WTC11 (cell line): ENCODE data around the gene LINC01488.

ENCODE experiments used
- FOXK1 ChIP-seq: sonication (generic); formaldehyde crosslinking; IDR thresholded peaks from 2 replicates; pipeline ENCODE4 v1.8.0; 2022; ENCODE audit warnings: mild to moderate bottlenecking, moderate library complexity, missing genetic modification reagents
- IRF1 ChIP-seq: sonication (generic); formaldehyde crosslinking; IDR thresholded peaks from 2 replicates; pipeline ENCODE4 v1.8.0; 2023; ENCODE audit warnings: missing genetic modification reagents
- JUN ChIP-seq: sonication (generic); formaldehyde crosslinking; IDR thresholded peaks from 2 replicates; pipeline ENCODE4 v1.8.0; 2023; ENCODE audit warnings: mild to moderate bottlenecking, missing genetic modification reagents
- KAT7 ChIP-seq: sonication (generic); formaldehyde crosslinking; IDR thresholded peaks from 2 replicates; pipeline ENCODE4 v1.8.1; 2023; ENCODE audit warnings: missing genetic modification reagents, mild to moderate bottlenecking, borderline replicate concordance
- NR3C1 ChIP-seq: sonication (generic); formaldehyde crosslinking; conservative IDR thresholded peaks from 2 replicates; pipeline ENCODE4 v1.8.1; 2023; ENCODE audit warnings: low read depth, mild to moderate bottlenecking, missing genetic modification reagents
- SP1 ChIP-seq: sonication (generic); formaldehyde crosslinking; conservative IDR thresholded peaks from 2 replicates; pipeline ENCODE4 v1.8.1; 2022; ENCODE audit warnings: missing genetic modification reagents
- TCF7 ChIP-seq: sonication (generic); formaldehyde crosslinking; IDR thresholded peaks from 2 replicates; pipeline ENCODE4 v1.8.0; 2022; ENCODE audit warnings: mild to moderate bottlenecking, low read depth, missing genetic modification reagents, moderate library complexity
- TF ChIP-seq, protein P1 (sequence below): sonication (generic); formaldehyde crosslinking; IDR thresholded peaks from 2 replicates; pipeline ENCODE4 v1.8.0; 2022; ENCODE audit warnings: missing genetic modification reagents
- TF ChIP-seq, protein P2 (sequence below): fragments of 200-600 bp; IDR thresholded peaks from 2 replicates; pipeline ENCODE4 v1.8.0; 2022; ENCODE audit warnings: antibody characterized with exemption

- no peak for TF ChIP-seq NR3C1
- TF ChIP-seq TCF7: no peak
- no peak for TF ChIP-seq JUN
- TF ChIP-seq, protein P1, sequence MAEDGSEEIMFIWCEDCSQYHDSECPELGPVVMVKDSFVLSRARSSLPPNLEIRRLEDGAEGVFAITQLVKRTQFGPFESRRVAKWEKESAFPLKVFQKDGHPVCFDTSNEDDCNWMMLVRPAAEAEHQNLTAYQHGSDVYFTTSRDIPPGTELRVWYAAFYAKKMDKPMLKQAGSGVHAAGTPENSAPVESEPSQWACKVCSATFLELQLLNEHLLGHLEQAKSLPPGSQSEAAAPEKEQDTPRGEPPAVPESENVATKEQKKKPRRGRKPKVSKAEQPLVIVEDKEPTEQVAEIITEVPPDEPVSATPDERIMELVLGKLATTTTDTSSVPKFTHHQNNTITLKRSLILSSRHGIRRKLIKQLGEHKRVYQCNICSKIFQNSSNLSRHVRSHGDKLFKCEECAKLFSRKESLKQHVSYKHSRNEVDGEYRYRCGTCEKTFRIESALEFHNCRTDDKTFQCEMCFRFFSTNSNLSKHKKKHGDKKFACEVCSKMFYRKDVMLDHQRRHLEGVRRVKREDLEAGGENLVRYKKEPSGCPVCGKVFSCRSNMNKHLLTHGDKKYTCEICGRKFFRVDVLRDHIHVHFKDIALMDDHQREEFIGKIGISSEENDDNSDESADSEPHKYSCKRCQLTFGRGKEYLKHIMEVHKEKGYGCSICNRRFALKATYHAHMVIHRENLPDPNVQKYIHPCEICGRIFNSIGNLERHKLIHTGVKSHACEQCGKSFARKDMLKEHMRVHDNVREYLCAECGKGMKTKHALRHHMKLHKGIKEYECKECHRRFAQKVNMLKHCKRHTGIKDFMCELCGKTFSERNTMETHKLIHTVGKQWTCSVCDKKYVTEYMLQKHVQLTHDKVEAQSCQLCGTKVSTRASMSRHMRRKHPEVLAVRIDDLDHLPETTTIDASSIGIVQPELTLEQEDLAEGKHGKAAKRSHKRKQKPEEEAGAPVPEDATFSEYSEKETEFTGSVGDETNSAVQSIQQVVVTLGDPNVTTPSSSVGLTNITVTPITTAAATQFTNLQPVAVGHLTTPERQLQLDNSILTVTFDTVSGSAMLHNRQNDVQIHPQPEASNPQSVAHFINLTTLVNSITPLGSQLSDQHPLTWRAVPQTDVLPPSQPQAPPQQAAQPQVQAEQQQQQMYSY (CRISPR knock-in tag): no peak
- TF ChIP-seq SP1 (CRISPR knock-in tag): no peak
- TF ChIP-seq, protein P2, sequence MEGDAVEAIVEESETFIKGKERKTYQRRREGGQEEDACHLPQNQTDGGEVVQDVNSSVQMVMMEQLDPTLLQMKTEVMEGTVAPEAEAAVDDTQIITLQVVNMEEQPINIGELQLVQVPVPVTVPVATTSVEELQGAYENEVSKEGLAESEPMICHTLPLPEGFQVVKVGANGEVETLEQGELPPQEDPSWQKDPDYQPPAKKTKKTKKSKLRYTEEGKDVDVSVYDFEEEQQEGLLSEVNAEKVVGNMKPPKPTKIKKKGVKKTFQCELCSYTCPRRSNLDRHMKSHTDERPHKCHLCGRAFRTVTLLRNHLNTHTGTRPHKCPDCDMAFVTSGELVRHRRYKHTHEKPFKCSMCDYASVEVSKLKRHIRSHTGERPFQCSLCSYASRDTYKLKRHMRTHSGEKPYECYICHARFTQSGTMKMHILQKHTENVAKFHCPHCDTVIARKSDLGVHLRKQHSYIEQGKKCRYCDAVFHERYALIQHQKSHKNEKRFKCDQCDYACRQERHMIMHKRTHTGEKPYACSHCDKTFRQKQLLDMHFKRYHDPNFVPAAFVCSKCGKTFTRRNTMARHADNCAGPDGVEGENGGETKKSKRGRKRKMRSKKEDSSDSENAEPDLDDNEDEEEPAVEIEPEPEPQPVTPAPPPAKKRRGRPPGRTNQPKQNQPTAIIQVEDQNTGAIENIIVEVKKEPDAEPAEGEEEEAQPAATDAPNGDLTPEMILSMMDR: no peak
- TF ChIP-seq FOXK1 (CRISPR knock-in tag): no peak
- TF ChIP-seq KAT7 (CRISPR knock-in tag): no peak
- TF ChIP-seq IRF1: no peak
Measured at GRCh38 chr11:69438286-69438920, 43.1 kb upstream of the LINC01488 start.
